Ovary (tissue), 9 donors: ENCODE data around the gene PRKD2. TPM values are rescaled to one million over a fixed set of nuclear protein-coding genes. Genes with fewer than 3 reads are reported as not detected.

ENCODE experiments used
- DNase-seq, 5 donors: peaks; one replicate each; pipeline ENCODE4 v3.0.0-alpha.2; 2019 to 2020
- H3K27ac ChIP-seq, 2 donors: fragments of 200-600 bp; one replicate each; pipeline versions ENCODE4 v1.5.1 to v1.8.0; 2019 to 2022
- H3K27me3 ChIP-seq: fragments of 200-600 bp; one replicate; pipeline ENCODE4 v1.8.0; 2022
- H3K36me3 ChIP-seq: fragments of 200-600 bp; sonication (generic); one replicate; pipeline ENCODE4 v1.5.1; 2019
- H3K4me1 ChIP-seq: one replicate; pipeline ENCODE4 v1.8.1; 2013; ENCODE audit warnings: mild to moderate bottlenecking, moderate library complexity; ENCODE audit not compliant: insufficient read depth
- H3K4me3 ChIP-seq: fragments of 200-600 bp; sonication (generic); one replicate; pipeline ENCODE4 v1.5.1; 2017
- H3K9me3 ChIP-seq, 2 donors: fragments of 200-600 bp in 1 of 2; sonication (generic) in 1 of 2; one replicate each; pipeline versions ENCODE4 v1.5.1 to v1.8.1; 2013 to 2019; ENCODE audit warnings: mild to moderate bottlenecking in 1 of 2, moderate library complexity in 1 of 2
- EP300 ChIP-seq: sonication (generic); formaldehyde crosslinking; IDR thresholded peaks from one replicate; pipeline ENCODE4 v1.6.1; 2017; ENCODE audit warnings: antibody characterized with exemption
- POLR2A ChIP-seq: fragments of 450-650 bp; IDR thresholded peaks from one replicate; pipeline ENCODE4 v1.6.1; 2017; ENCODE audit warnings: antibody characterized with exemption, mild to moderate bottlenecking, moderate library complexity
- WGBS, 3 donors: extraction: QIAGEN DNeasy Blood & Tissue Kit in 1 of 3; methylation state at CpG; one replicate each; pipeline versions ENCODE4 v1.1.5 to v1.1.7; 2013 to 2017; 5-methylcytosine and 5-hydroxymethylcytosine counted together
- intact Hi-C, 4 donors: fragments of 100-400 bp; cut with DNase I; formaldehyde crosslinking; loops; one replicate each; pipeline versions ENCODE4 v1.11.0 to v1.15.1; 2022 to 2023
- polyA plus RNA-seq, 2 donors: library from polyadenylated mRNA; stranded (reverse); fragments of 200-250 nt in 1 of 2; fragments of 350-450 nt in 1 of 2; fragmentation: Illumina TruSeq in 1 of 2; extraction: RNeasy Lipid Tissue Mini Kit (QIAGEN cat#74804) in 1 of 2; gene quantifications; one replicate each; pipeline ENCODE4 v1.2.3, GENCODE V29; 2013 to 2014
- total RNA-seq, 7 donors: library from RNA; depleted of rRNA in 2 of 7; stranded (reverse); fragments of >200 nt in 2 of 7; fragmentation: NEBNext Ultra II Directional in 3 of 7; extraction: Animal tissue kit (Norgen Biotek cat#: 25700) in 3 of 7; gene quantifications; one replicate each; pipeline versions ENCODE4 v1.1.0 to v1.2.4, GENCODE V29; 2016 to 2023
- TF ChIP-seq, protein P1 (sequence below), 3 donors: fragments of 450-650 bp in 2 of 3; fragments of 200-600 bp in 1 of 3; IDR thresholded peaks; one replicate each; pipeline versions ENCODE4 v1.5.1 to v1.8.0; 2016 to 2022; ENCODE audit warnings: antibody characterized with exemption in 3 of 3, mild to moderate bottlenecking in 1 of 3
- donor health status: DM: no; HTN: no; CAD: no; lungs with moderate emphysema.
- donor health status: DM: no; HTN: no; CAD: no.
- donor health status: Bipolar disorder and iron deficiency.
- donor health status: DM: yes; HTN: yes; CAD: no.
- donor health status: DM: no; HTN: no; CAD: no.
- donor health status: DM: yes; HTN: yes; CAD: no.

The PRKD2 gene
- total and polyA plus RNA-seq, 9 donors = 17.7 to 55.4 (median 40.0) TPM

DNA sequence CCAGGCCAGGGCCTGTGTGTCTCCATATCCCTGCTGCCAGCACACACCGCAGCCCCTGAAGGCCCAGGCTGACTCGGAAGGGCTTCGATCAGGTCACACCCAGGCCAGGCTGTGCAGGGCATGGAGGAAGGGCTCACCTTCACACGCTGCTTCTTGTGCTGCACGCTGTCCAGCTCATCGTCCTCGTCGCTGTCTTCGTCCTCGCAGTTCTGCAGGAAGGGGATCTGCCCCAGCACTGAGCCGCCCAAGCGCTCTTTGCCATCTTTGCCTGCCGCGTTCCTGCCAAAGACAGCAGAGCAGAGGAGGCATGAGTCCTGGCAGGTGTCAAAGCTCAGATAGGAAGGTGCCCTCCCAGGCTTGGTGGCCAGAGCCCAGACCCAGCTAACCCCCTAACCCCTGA is 13.7 kb upstream of the PRKD2 start:
- H3K4me1 ChIP-seq = no peaks in the 10 kb centered on the region

DNA sequence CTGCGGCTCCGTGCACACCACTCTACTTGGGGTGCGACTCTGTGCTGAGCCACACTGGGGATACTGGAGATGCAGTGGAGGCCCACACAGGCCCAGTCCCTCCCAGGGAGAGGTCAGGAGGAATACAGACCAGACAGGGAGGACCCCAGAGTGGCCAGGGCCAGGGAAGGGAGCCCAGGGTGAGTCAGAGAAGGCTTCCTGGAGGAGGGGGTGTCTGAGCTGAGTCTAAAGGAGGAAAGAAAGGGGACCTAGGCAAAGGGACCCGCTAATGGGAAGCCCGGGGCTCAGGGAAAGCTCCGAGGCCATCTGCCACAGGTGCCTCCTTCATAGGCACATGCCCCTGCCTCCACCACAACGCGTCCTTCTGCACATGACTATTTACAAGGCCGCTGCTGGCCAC is 13.3 kb upstream of the PRKD2 start:
- DNase-seq = no peak
- H3K27me3 ChIP-seq = no peaks in the 10 kb centered on the region
- H3K4me3 ChIP-seq = no peak overlapping the region
- intact Hi-C loops = no loop called here
- H3K9me3 ChIP-seq = no peaks in the 10 kb centered on the region
- H3K36me3 ChIP-seq = no peaks in the 10 kb centered on the region
- TF ChIP-seq, protein P1, sequence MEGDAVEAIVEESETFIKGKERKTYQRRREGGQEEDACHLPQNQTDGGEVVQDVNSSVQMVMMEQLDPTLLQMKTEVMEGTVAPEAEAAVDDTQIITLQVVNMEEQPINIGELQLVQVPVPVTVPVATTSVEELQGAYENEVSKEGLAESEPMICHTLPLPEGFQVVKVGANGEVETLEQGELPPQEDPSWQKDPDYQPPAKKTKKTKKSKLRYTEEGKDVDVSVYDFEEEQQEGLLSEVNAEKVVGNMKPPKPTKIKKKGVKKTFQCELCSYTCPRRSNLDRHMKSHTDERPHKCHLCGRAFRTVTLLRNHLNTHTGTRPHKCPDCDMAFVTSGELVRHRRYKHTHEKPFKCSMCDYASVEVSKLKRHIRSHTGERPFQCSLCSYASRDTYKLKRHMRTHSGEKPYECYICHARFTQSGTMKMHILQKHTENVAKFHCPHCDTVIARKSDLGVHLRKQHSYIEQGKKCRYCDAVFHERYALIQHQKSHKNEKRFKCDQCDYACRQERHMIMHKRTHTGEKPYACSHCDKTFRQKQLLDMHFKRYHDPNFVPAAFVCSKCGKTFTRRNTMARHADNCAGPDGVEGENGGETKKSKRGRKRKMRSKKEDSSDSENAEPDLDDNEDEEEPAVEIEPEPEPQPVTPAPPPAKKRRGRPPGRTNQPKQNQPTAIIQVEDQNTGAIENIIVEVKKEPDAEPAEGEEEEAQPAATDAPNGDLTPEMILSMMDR (IDR thresholded peaks at IDR 0.05) = no peak
- TF ChIP-seq EP300 (no peak), POLR2A (no peak)
- H3K4me1 ChIP-seq = no peaks in the 10 kb centered on the region
- WGBS, 3 donors = 86 to 94% (median 88%) methylated on average over 8 to 9 of the region's 9 CpGs
- no peak overlapping the region for H3K27ac ChIP-seq

More for the DNA sequence above, 13.7 kb upstream of the PRKD2 start:
- H3K36me3 ChIP-seq = no peaks in the 10 kb centered on the region
- WGBS, 3 donors = 90 to 94% (median 94%) methylated on average over 14 of the region's 14 CpGs
- H3K4me3 ChIP-seq = no peak overlapping the region
- TF ChIP-seq POLR2A (no peak), EP300 (no peak)
- TF ChIP-seq, protein P1 (IDR thresholded peaks at IDR 0.05) = no peak
- DNase-seq = no peak
- no peaks in the 10 kb centered on the region for H3K9me3 ChIP-seq
- no peak overlapping the region for H3K27ac ChIP-seq
- intact Hi-C loops = no loop called here
- H3K27me3 ChIP-seq = no peaks in the 10 kb centered on the region

DNA sequence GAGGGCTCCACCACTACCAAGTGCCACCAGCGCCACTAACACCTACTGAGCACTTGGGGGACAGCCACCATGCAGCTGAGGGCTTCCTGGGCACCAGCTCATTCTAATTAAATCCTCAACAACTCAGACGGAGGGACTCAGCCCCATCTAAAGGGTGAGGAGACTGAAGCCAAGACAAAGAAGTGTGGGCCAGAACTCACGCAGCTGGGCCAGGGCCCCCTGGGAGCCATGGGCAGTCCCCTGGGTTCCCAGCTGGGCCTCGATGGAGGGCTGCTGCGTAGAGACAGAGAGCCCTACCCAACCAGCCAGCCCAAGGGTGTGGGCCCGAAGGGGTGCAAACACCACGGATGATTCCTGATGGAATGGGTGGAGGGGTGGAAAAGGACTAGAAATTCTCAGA is 12.8 kb upstream of the PRKD2 start:
- H3K4me3 ChIP-seq = no peak overlapping the region
- no peak for DNase-seq
- H3K27me3 ChIP-seq = no peaks in the 10 kb centered on the region
- 78 to 88% (median 85%) methylated on average over 7 of the region's 7 CpGs for WGBS, 3 donors
- no peaks in the 10 kb centered on the region for H3K36me3 ChIP-seq
- H3K9me3 ChIP-seq = no peaks in the 10 kb centered on the region
- intact Hi-C loops = loop anchor here in 1 of 4 donors (2.0 kb wide), 1 partner anchor 25 kb away; no protein-coding TSS in a partner anchor
- H3K4me1 ChIP-seq = no peaks in the 10 kb centered on the region
- TF ChIP-seq, protein P1 (IDR thresholded peaks at IDR 0.05) = no peak
- no peak for TF ChIP-seq EP300
- no peak for TF ChIP-seq POLR2A
- no peak overlapping the region for H3K27ac ChIP-seq

DNA sequence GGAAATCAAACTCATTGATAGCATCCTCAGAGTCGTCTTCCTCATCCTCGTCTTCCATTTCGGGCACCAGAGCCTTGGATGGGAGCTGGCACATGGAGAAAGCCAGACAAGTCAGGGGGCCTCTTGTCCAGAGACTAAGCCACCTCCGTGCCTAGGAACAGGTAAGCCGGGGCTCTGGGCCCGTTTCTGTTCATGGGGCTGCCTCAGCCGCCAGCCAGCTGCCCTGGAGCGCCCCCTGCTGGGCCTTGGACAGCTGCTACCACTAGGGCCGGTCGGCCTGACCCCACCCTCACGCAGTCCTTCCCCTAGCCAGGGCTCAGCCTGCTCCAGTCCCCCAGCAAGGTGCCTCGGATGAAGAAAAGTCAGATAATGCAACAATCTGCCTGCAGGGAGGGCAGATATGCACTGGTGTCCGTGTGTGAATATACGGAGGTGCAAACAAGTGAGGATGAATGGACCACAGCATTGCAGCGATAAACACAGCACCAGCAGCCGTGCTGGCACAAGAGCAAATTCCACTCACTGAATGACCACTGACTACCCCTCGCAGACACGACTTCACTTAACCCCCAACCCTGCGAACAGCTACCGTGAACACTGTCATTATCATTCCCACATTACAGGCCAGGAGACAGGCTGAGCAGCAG is 11.9 kb upstream of the PRKD2 start:
- H3K4me1 ChIP-seq = no peaks in the 10 kb centered on the region
- TF ChIP-seq, protein P1 (IDR thresholded peaks at IDR 0.05) = peak; percentile 81 to 97 (median 89)
- TF ChIP-seq EP300 = no peak
- peak overlapping the region; percentile 6 to 39 for H3K27ac ChIP-seq
- 24 to 34% (median 28%) methylated on average over 20 of the region's 20 CpGs for WGBS, 3 donors
- H3K27me3 ChIP-seq = no peaks in the 10 kb centered on the region
- H3K9me3 ChIP-seq = no peaks in the 10 kb centered on the region
- no peaks in the 10 kb centered on the region for H3K36me3 ChIP-seq
- H3K4me3 ChIP-seq = no peak overlapping the region
- DNase-seq = peak; percentile 65 to 86 (median 81)
- intact Hi-C loops = loop anchor here in 1 of 4 donors (2.0 kb wide), 1 partner anchor 24 kb away; no protein-coding TSS in a partner anchor
